HG03280 (cell line): ENCODE data around the gene TBL1X.

ENCODE experiments used
- ATAC-seq: cut with Tn5 transposase; IDR thresholded peaks from one replicate; pipeline ENCODE4 v1.9.1; 2021; ENCODE audit warnings: mild to moderate bottlenecking, moderate library complexity; ENCODE audit not compliant: unreplicated experiment

The TBL1X gene

GRCh38 chrX:9789555-9789954 lies 324.7 kb downstream of the TBL1X start:
- no peak for ATAC-seq
